Keratinocyte (primary cell): ENCODE data around the gene METTL27. TPM values are rescaled to one million over a fixed set of nuclear protein-coding genes. Genes with fewer than 3 reads are reported as not detected.
"Not testable (repeated sequence)": the region's sequence is repeated elsewhere in the genome, so short reads cannot be mapped to it uniquely, and the experiment has no call there.

Source experiments
- DNase-seq: peaks from one replicate; pipeline ENCODE4 v3.0.0-alpha.2; 2011; ENCODE audit warnings: low read depth, missing footprints, low spot score
- FAIRE-seq: peaks from 2 replicates; lab custom pipeline; 2011; peaks lifted over from hg19 to GRCh38; lab: Jason Lieb, UNC
- H2AFZ ChIP-seq: 2 replicates; pipeline ENCODE4 v1.6.0; 2012; ENCODE audit warnings: low read length, control low read depth, inconsistent platforms; ENCODE audit not compliant: control insufficient read depth
- H3K27ac ChIP-seq: 2 replicates; pipeline ENCODE4 v1.5.1; 2011; ENCODE audit warnings: low read length; ENCODE audit not compliant: control insufficient read depth, insufficient read depth
- H3K27me3 ChIP-seq: 3 replicates; pipeline ENCODE4 v1.6.0; 2011; ENCODE audit warnings: low read length; ENCODE audit not compliant: control insufficient read depth, insufficient read depth; ENCODE audit errors: extremely low read depth
- H3K36me3 ChIP-seq, 2 experiments: 2 replicates in 1 of 2; 3 replicates in 1 of 2; pipeline ENCODE4 v1.5.1; 2011; ENCODE audit warnings: low read length in 2 of 2, mild to moderate bottlenecking in 1 of 2; ENCODE audit not compliant: control insufficient read depth in 2 of 2, insufficient read depth in 2 of 2; ENCODE audit errors: extremely low read depth in 1 of 2
- H3K4me1 ChIP-seq: 3 replicates; pipeline ENCODE4 v1.5.1; 2011; ENCODE audit warnings: low read length; ENCODE audit not compliant: control insufficient read depth, insufficient read depth; ENCODE audit errors: extremely low read depth
- H3K4me2 ChIP-seq: 3 replicates; pipeline ENCODE4 v1.6.0; 2011; ENCODE audit warnings: low read depth, low read length; ENCODE audit not compliant: control insufficient read depth, insufficient read depth; ENCODE audit errors: extremely low read depth
- H3K4me3 ChIP-seq, 3 experiments: fragments of 200-600 bp in 1 of 3; sonication (generic) in 1 of 3; 2 replicates in 2 of 3; 3 replicates in 1 of 3; pipeline ENCODE4 v1.5.1; 2011 to 2016; ENCODE audit warnings: low read length in 3 of 3, mild to moderate bottlenecking in 3 of 3, control low read depth in 2 of 3, inconsistent platforms in 1 of 3, low read depth in 1 of 3, mixed read lengths in 1 of 3, mixed run types in 1 of 3, moderate library complexity in 1 of 3; ENCODE audit not compliant: control insufficient read depth in 2 of 3, insufficient read depth in 2 of 3; ENCODE audit errors: extremely low read depth in 1 of 3
- H3K79me2 ChIP-seq: 2 replicates; pipeline ENCODE4 v1.6.0; 2012; ENCODE audit warnings: low read length; ENCODE audit not compliant: control insufficient read depth, insufficient read depth
- H3K9ac ChIP-seq: 3 replicates; pipeline ENCODE4 v1.6.0; 2011; ENCODE audit warnings: low read length; ENCODE audit not compliant: control insufficient read depth, insufficient read depth; ENCODE audit errors: extremely low read depth
- H3K9me1 ChIP-seq: 3 replicates; pipeline ENCODE4 v1.6.0; 2011; ENCODE audit warnings: low read length; ENCODE audit not compliant: control insufficient read depth, insufficient read depth; ENCODE audit errors: extremely low read depth
- H3K9me3 ChIP-seq: 2 replicates; pipeline ENCODE4 v1.5.1; 2012; ENCODE audit warnings: low read depth, low read length; ENCODE audit not compliant: control insufficient read depth
- H4K20me1 ChIP-seq: 3 replicates; pipeline ENCODE4 v1.6.0; 2011; ENCODE audit warnings: low read length; ENCODE audit not compliant: control insufficient read depth, insufficient read depth; ENCODE audit errors: extremely low read depth
- dilution Hi-C: fragments of 300-500 bp; cut with MboI; formaldehyde crosslinking; loops from one replicate; pipeline ENCODE4 v1.7.0; 2020; ENCODE audit warnings: low sequenced_read_pairs; ENCODE audit not compliant: extremely low pct_ligation_motif_present
- polyA plus RNA-seq, 5 experiments: library from polyadenylated mRNA; depleted of rRNA in 3 of 5; stranded (reverse) in 3 of 5; stranded (forward) in 1 of 5; unstranded in 1 of 5; fragments of >200 nt; gene quantifications; 1 replicate in 1 of 5; 2 replicates in 3 of 5; 3 replicates in 1 of 5; pipeline versions ENCODE4 v1.2.1 to v1.2.3, GENCODE V29; 2011 to 2012; ENCODE audit warnings: missing spikeins in 2 of 5, low read depth in 1 of 5, low replicate concordance in 1 of 5
- TF ChIP-seq, protein P1 (sequence below), 3 experiments: IDR thresholded peaks in 1 of 3; conservative IDR thresholded peaks in 1 of 3; optimal IDR thresholded peaks in 1 of 3; 2 replicates in 2 of 3; 3 replicates in 1 of 3; pipeline versions ENCODE3 to v1.5.1; 2011; ENCODE audit warnings: low read length in 3 of 3, mild to moderate bottlenecking in 3 of 3, moderate library complexity in 2 of 3, control low read depth in 1 of 3, inconsistent platforms in 1 of 3; ENCODE audit not compliant: insufficient read depth in 2 of 3; ENCODE audit errors: extremely low read depth in 1 of 3

METTL27 gene
- polyA plus RNA-seq, 1 donor (not counting 4 experiments of a cell fraction or from before 2014, with no cell fraction given) = 0.90 TPM

- H2AFZ ChIP-seq, H3K27me3 ChIP-seq, H3K4me1 ChIP-seq, DNase-seq, dilution Hi-C loops, H3K79me2 ChIP-seq, H3K9ac ChIP-seq, H3K36me3 ChIP-seq, H3K4me3 ChIP-seq, H3K4me2 ChIP-seq, H3K9me3 ChIP-seq, H3K27ac ChIP-seq, FAIRE-seq, H3K9me1 ChIP-seq, H4K20me1 ChIP-seq: not testable (repeated sequence)
Observed at GRCh38 chr7:73791170-73791690, 51.1 kb downstream of the METTL27 start.

DNA sequence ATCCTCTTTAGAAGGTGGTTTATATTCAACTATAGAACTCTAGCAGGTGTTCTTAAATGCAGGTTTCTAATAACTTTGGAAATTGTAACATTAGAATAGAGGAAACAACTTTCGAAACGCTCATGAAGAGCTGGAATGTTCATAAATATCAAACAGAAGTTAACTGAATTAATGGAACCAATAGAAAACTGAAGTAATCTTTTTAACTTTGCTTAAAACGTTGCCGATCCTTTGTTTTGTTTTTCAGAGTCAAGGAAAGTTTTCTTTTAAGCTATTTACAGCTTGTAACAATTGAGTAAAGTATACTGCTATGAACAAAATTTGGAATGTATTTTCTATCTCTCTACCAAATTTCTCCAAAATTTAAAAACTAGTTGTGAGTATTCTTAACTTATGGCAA, 53.3 kb downstream of the METTL27 start:
- H3K27me3 ChIP-seq = no peaks in the 10 kb centered on the region
- no peaks in the 10 kb centered on the region for H4K20me1 ChIP-seq
- no peak overlapping the region for H3K4me2 ChIP-seq
- dilution Hi-C loops = no loop called here
- DNase-seq (no peak), FAIRE-seq (no peak)
- no peak overlapping the region for H3K4me3 ChIP-seq
- TF ChIP-seq, protein P1, sequence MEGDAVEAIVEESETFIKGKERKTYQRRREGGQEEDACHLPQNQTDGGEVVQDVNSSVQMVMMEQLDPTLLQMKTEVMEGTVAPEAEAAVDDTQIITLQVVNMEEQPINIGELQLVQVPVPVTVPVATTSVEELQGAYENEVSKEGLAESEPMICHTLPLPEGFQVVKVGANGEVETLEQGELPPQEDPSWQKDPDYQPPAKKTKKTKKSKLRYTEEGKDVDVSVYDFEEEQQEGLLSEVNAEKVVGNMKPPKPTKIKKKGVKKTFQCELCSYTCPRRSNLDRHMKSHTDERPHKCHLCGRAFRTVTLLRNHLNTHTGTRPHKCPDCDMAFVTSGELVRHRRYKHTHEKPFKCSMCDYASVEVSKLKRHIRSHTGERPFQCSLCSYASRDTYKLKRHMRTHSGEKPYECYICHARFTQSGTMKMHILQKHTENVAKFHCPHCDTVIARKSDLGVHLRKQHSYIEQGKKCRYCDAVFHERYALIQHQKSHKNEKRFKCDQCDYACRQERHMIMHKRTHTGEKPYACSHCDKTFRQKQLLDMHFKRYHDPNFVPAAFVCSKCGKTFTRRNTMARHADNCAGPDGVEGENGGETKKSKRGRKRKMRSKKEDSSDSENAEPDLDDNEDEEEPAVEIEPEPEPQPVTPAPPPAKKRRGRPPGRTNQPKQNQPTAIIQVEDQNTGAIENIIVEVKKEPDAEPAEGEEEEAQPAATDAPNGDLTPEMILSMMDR (optimal IDR thresholded peaks at IDR 0.05 in 1 of 3, IDR thresholded peaks at IDR 0.05 in 1 of 3, conservative IDR thresholded peaks at IDR 0.05 in 1 of 3; ENCODE audit: extremely low read depth in 1 of 3, insufficient read depth in 2 of 3, low read length in 3 of 3) = no peak
- H2AFZ ChIP-seq = no peak overlapping the region
- H3K79me2 ChIP-seq = no peaks in the 10 kb centered on the region
- H3K36me3 ChIP-seq = no peaks in the 10 kb centered on the region
- peaks cover under 1% of the 10 kb centered on the region for H3K4me1 ChIP-seq
- H3K9me1 ChIP-seq = no peaks in the 10 kb centered on the region
- no peak overlapping the region for H3K27ac ChIP-seq
- H3K9ac ChIP-seq = no peak overlapping the region
- no peaks in the 10 kb centered on the region for H3K9me3 ChIP-seq

- H3K9me3 ChIP-seq, H4K20me1 ChIP-seq, H3K4me1 ChIP-seq, H3K27ac ChIP-seq, H3K9me1 ChIP-seq, dilution Hi-C loops, H3K79me2 ChIP-seq, H3K4me2 ChIP-seq, H3K36me3 ChIP-seq, FAIRE-seq, DNase-seq, H3K9ac ChIP-seq, H2AFZ ChIP-seq, H3K4me3 ChIP-seq, H3K27me3 ChIP-seq: not testable (repeated sequence)
Observed at GRCh38 chr7:73787786-73788048, 54.6 kb downstream of the METTL27 start.
